SHP77 (cell line): ENCODE data around the gene RAB1A.
"Not testable (repeated sequence)": the region's sequence is repeated elsewhere in the genome, so short reads cannot be mapped to it uniquely, and the experiment has no call there.

Source experiments
- DNase-seq, 2 experiments: peaks; one replicate each; lab custom pipeline; 2025; lab: John Stamatoyannopoulos, UW

The RAB1A gene

DNA sequence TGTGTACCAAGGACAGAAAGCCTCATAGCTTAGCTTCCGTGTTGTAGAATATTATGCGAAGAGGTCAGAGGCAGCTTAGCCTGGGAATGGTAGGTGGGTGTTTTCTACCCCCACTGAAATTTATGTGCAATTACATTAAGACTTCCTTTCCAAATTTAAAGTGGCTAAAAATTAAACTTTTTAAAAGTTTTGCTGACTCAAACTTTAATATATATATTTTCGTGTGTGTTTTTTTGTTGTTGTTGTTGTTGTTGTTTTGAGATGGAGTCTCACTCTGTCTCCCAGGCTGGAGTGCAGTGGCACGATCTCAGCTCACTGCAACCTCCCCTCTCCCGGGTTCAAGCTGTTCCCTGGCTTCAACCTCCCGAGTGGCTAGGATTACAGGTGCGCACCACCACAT lies 4.3 kb upstream of the RAB1A start:
- no peak for DNase-seq

DNA sequence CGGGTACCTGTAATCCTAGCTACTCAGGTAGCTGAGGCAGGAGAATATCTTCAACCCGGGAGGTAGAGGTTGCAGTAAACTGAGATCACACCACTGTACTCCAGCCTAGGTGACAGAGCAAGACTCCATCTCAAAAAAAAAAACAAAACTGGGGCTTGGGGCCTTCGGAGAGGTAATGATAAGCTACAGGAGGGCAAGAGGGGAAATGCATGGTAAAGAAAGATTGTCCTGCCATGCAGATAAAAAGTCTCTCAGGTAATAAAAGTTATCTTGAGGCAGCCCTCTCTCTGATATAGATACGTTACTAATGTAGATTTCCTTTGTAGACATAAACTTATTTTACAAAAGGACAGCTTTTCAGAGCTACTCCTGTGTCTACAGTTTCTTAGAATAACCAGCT lies 3.7 kb upstream of the RAB1A start:
- no peak for DNase-seq

DNA sequence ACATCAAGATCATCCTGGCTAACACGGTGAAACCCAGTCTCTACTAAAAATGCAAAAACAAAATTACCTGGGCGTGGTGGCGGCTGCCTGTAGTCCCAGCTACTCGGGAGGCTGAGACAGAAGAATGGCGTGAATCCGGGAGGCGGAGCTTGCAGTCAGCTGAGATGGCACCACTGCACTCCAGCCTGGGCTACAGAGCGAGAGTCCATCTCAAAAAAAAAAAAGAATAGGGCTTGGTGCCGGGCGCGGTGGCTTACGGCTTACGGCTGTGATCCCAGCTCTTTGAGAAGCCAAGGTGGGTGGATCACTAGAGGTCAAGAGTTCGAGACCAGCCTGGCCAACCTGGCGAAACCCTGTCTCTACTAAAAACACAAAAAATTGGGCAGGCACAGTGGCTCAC lies 3.0 kb upstream of the RAB1A start:
- not testable (repeated sequence) for DNase-seq

DNA sequence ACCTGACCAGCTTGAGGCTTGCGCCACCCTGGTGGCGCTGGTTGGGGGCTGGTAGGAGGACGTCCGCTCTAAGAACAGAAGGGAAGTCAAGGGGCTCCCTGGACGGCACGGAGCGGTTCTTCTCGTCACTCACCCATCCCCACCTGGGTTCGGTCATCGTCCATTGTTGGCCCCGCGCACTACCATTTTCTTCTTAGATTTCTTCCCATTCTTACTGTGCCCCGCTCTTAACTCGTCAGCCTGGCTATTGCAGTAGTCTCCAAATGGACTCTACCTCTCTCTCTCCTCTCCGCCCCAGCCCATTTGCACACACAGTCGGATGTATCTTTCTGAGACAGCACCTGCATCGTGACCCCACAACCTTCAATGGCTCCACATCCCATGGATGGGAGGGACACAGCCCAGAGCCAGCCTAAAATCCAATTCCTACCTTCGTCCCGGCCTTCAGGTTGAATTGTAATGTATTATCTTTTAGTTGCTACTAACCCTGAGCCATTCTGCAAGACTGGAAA lies 814 bp upstream of the RAB1A start:
- DNase-seq: peak in 1 of 2 experiments; percentile 62

DNA sequence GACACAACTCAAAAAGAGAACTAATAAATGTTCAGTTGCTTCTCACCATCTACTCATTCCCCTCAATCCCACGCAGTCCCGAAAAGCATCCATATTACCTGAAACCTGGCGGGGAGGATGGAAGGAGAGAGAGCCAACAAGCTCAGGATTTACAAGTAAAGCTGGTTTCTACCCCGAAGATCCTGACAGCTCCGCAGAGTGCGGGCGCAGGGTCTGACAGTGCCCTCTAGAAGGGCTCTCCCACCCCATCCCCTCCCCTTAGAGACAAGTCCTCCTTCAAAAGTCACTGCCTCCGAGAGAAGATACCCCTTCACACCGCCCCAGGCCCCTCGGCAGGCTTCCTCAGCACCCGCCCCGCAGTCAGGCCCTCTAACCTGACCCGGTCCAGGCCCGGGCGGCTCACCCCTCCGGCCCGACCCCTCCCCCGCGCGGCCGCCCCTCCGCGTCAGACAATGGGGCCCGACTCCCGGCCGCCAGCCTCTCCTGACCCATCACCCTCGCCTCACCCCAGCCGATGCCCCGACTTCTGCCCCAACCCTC lies 550 bp downstream of the RAB1A start:
- DNase-seq: no peak

GRCh38 chr2:65128297-65129190 lies 1.4 kb downstream of the RAB1A start:
- DNase-seq: no peak

- DNase-seq: not testable (repeated sequence)
Observed at GRCh38 chr2:65125457-65125856, 4.4 kb downstream of the RAB1A start.

- DNase-seq: no peak
Observed at GRCh38 chr2:65122313-65122712, 7.6 kb downstream of the RAB1A start.

DNA sequence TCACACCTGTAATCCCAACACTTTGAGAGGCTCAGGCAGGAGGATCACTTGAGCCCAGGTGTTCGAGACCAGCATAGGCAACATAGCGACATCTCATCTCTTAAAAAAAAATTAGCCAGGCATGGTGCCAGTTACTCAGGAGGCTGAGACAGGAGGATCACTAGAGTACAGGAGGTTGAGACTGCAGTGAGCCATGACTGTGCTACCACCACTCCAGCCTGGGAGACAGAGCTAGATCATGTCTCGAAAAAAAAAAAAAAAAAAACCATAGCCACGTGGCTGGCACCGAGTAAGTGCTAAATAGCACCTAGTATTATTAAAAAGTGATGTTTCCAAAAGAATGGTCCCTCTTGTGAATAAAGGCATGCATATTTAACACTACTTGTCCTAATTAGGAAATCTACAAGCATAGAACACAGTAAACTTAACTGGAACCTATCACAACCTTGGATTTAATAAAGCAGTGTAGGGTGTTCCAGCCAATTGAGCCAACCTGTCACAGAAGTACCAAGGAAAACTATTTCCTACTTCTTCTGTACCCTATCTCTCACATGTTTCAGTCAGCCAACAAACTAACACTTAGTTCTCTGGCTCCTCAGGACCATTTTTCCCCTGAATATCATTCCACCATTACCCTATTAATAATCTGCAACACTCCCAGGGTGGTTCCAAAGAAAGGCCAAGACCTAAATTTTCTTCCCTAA lies 8.8 kb downstream of the RAB1A start:
- DNase-seq: no peak

- DNase-seq: no peak
Observed at GRCh38 chr2:65116645-65117044, 13.3 kb downstream of the RAB1A start.

DNA sequence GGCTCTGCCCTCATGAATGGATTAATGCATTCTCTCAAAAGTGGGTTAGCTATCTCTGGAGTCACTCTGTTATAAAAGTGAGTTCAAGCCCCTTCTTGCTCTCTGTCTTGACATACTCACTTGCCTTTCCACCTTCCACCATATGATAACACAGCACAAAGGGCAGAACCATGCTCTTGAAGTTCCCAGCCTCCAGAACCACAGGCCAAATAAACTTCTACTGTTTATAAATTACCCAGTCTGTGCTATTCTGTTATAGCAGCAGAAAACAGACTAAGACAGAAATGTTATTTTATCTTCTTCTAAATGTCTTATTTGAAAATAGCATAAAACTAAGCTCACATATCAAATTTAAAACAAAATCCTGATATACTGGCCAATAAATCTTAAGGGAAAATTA lies 15.0 kb downstream of the RAB1A start:
- DNase-seq: no peak

DNA sequence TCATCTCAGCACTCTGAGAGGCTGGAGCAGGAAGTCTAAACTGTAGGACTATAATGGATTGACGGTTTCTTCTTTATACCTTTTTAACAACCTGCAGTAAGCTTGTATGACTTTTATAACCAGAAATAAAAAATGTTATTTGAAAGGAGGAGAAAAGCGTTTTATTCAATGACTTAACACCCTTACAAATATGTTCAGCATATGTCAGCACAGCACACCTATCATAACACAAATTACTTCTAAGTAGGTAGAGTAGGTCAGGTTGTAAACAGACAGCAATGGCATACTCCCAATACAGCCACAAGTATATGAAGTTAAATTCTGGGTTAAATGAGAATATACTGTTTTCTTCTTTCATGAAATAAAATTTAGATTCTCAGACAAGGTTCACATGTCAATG lies 16.1 kb downstream of the RAB1A start:
- DNase-seq: no peak

DNA sequence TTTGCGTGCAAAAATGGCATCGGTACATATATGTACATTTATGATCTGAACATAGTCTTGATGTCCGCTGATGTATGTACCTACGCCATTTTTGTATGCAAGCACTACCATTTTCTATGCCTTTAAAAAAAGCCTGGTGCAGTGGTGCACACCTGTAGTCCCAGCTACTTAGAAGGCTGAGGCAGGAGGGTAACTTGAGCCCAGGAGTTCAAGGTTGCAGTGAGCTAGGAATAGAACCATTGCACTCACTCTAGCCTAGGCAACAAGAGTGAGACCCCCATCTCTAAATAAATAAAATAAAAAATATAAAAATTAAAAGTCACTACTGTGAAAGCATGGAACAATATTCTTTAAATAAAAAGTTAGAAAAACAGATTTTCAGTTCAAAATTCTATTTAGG lies 16.7 kb downstream of the RAB1A start:
- no peak for DNase-seq

DNA sequence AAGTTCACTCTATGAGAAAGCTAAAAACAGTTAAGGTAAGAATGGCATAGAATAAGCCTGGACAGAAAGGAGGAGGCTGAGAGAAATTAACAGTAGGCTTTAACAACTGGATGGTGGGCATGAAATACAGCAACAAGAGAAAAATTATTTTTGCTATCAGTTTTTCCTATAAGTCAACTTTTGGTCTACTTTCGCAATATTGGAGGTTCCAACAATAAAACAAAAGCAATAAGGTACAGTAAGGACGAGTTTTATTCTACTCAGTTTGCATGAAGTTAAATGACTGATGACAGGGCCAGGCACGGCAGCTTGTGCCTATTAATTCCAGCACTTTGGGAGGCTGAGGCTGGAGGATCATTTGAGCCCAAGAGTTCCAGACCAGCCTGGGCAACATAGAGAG lies 17.3 kb downstream of the RAB1A start:
- no peak for DNase-seq

DNA sequence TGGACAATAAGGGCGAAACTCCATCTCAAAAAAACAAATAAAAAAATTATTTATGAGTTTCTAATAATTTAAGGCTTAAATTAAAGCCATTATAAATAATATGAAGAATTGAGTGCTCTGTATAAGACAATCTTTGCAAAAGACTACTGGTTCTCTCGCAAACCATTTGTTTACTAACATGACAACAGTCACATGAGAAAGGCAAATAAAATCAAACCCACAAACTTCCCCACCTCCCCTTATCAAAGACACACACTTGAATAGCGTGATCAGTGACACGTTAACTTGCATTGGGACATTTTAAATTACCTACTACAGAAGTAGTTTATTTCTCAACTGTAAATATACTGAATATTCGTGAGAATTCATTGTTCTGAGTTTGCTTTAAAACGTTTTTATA lies 21.1 kb downstream of the RAB1A start:
- no peak for DNase-seq

GRCh38 chr2:65107530-65107929 lies 22.4 kb downstream of the RAB1A start:
- DNase-seq: no peak

DNA sequence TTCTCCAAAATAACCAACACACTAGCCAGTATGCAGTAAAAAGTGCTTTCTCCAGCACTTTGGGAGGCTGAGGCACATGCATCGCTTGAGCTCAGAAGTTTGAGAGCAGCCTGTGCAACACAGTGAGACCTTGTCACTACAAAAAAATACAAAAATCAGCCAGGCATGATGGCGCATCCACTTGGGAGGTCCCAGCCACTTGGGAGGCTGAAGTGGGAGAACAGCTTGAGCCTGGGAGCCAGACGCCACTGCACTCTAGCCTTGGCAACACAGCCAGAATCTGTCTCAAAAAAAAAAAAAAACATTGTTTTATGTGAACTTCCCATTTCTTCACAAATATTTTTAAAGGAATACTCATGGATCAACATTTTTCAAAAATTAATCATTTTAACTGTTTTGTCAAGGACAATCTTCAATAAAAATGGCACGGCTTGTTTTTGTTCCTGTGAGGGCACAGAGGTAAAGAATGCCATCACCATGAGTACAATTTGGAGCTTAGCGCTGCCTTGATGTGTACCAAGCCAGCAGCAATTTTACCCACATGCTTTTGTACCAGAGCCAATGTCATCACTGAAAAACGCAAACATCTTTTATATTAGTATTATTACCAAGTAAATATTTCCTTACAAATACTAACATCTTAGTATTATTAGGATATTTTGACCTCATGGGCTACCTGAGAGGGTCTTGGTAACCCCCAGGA lies 26.7 kb downstream of the RAB1A start:
- DNase-seq: no peak

DNA sequence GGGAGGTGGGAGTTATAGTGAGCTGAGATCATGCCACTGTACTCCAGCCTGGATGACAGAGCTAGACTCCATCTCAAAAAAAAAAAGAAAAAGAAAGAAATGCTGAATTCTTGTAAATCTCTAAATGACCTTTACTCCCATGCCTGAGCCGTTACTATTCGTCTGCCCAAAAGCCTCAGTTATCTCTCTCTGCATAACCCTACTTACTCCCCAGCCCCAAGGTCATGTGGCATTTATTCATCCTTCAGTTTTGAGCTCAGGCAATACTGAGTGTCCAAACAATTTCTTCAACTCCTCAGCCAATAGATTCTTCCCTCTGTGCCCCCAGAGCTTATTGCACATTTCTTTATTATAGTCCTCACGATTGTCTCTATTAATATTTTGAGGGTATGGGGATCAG lies 28.8 kb downstream of the RAB1A start:
- DNase-seq: no peak

GRCh38 chr2:65098741-65099140 lies 31.2 kb downstream of the RAB1A start:
- no peak for DNase-seq

- no peak for DNase-seq
Observed at GRCh38 chr2:65097844-65098243, 32.1 kb downstream of the RAB1A start.

DNA sequence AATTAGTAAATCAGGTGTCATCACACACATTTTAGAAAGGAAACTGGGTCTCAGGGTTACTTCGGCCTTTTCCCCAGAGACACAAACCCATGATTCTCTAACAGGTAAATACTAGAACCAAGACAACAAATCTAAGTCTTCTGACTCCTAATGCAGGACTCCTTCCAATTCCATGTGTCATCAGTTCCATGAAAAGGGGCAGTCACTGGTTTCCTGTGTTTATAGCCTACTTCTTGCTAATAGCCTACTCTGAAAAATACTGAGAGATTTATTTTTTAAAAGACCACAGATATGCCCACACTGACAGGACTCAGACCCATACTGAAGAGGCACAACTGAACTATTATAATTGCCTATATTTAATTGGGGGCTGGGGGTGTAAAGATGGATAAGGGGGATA lies 33.0 kb downstream of the RAB1A start:
- no peak for DNase-seq

- DNase-seq: no peak
Observed at GRCh38 chr2:65093211-65093610, 36.7 kb downstream of the RAB1A start.
